Thyroid gland (tissue), 4 donors: ENCODE measurements around the gene NEDD1.

Source experiments
- CTCF ChIP-seq, 6 experiments: fragments of 200-600 bp in 3 of 6; fragments of 450-650 bp in 3 of 6; sonication (generic) in 3 of 6; IDR thresholded peaks; one replicate each; pipeline ENCODE4 v1.5.1; 2016 to 2019; ENCODE audit warnings: antibody characterized with exemption in 6 of 6, mild to moderate bottlenecking in 2 of 6, inconsistent platforms in 1 of 6, moderate library complexity in 1 of 6
- POLR2A ChIP-seq, 2 donors: fragments of 450-650 bp; IDR thresholded peaks; one replicate each; pipeline ENCODE4 v1.6.1; 2017; ENCODE audit warnings: antibody characterized with exemption in 2 of 2, mild to moderate bottlenecking in 2 of 2, moderate library complexity in 1 of 2

GRCh38 chr12:96882862-96883261, 24.2 kb upstream of the NEDD1 start:
- no peak for TF ChIP-seq CTCF (IDR thresholded peaks at IDR 0.05)
- TF ChIP-seq POLR2A (IDR thresholded peaks at IDR 0.05): no peak
